ENCODE measurements around the gene RBPMS2.
"Not testable (repeated sequence)": the region's sequence is repeated elsewhere in the genome, so short reads cannot be mapped to it uniquely, and the experiment has no call there.

- TF ChIP-seq CTCF (conservative IDR thresholded peaks at IDR 0.05 in 1 of 2, IDR thresholded peaks at IDR 0.05 in 1 of 2; ENCODE audit: low read depth in 1 of 2, low read length in 2 of 2); EZH2 (IDR thresholded peaks at IDR 0.05; ENCODE audit: low read length, missing control alignments): not testable (repeated sequence)
These were observed 38.9 kb upstream of the RBPMS2 start for GRCh38 chr15:64814283-64814682.
